Upper lobe of left lung (tissue), 6 donors: ENCODE results near the gene CDK5R1. TPM values are rescaled to one million over a fixed set of nuclear protein-coding genes. Genes with fewer than 3 reads are reported as not detected.

Experiments used
- ATAC-seq, 2 donors: fragments of 200-7000 bp; cut with Tn5 transposase; one replicate each; pipeline ENCODE4 v1.9.1; 2022; ENCODE audit warnings: mild to moderate bottlenecking in 2 of 2, moderate library complexity in 2 of 2; ENCODE audit not compliant: low FRiP score in 2 of 2
- DNase-seq, 2 donors: peaks; one replicate each; pipeline ENCODE4 v3.0.0-alpha.2; 2019 to 2020
- H3K27ac ChIP-seq, 4 donors: fragments of 200-600 bp; sonication (generic); one replicate each; pipeline ENCODE4 v1.5.1; 2016 to 2019
- H3K27me3 ChIP-seq, 4 donors: fragments of 200-600 bp; sonication (generic); one replicate each; pipeline ENCODE4 v1.5.1; 2017 to 2019
- H3K36me3 ChIP-seq, 4 donors: fragments of 200-600 bp; sonication (generic); one replicate each; pipeline ENCODE4 v1.5.1; 2016 to 2019
- H3K4me1 ChIP-seq, 4 donors: fragments of 200-600 bp; sonication (generic); one replicate each; pipeline ENCODE4 v1.5.1; 2018 to 2019
- H3K4me3 ChIP-seq, 4 donors: fragments of 200-600 bp; sonication (generic); one replicate each; pipeline ENCODE4 v1.5.1; 2017 to 2019; ENCODE audit warnings: mild to moderate bottlenecking in 2 of 4, moderate library complexity in 1 of 4
- H3K9me3 ChIP-seq, 4 donors: fragments of 200-600 bp; sonication (generic); one replicate each; pipeline ENCODE4 v1.5.1; 2018 to 2019
- EP300 ChIP-seq, 4 donors: sonication (generic); formaldehyde crosslinking; IDR thresholded peaks; one replicate each; pipeline ENCODE4 v1.5.1; 2017; ENCODE audit warnings: antibody characterized with exemption in 4 of 4, control low read depth in 2 of 4
- POLR2A ChIP-seq, 4 donors: fragments of 450-650 bp; IDR thresholded peaks; one replicate each; pipeline ENCODE4 v1.5.1; 2016 to 2017; ENCODE audit warnings: antibody characterized with exemption in 4 of 4, mild to moderate bottlenecking in 2 of 4
- POLR2AphosphoS5 ChIP-seq, 2 donors: sonication (generic); formaldehyde crosslinking; IDR thresholded peaks; one replicate each; pipeline ENCODE4 v1.5.1; 2017; ENCODE audit warnings: antibody characterized with exemption in 2 of 2
- WGBS, 2 donors: methylation state at CpG; one replicate each; pipeline ENCODE4 v1.1.5; 2017 to 2018; 5-methylcytosine and 5-hydroxymethylcytosine counted together
- total RNA-seq, 6 donors: library from RNA; depleted of rRNA in 4 of 6; stranded (reverse); fragments of >200 nt in 4 of 6; gene quantifications; one replicate each; pipeline versions ENCODE4 v1.1.0 to v1.2.1, GENCODE V29; 2016 to 2021
- TF ChIP-seq, protein P1 (sequence below), 6 experiments: fragments of 450-650 bp in 4 of 6; fragments of 200-600 bp in 2 of 6; sonication (generic) in 2 of 6; IDR thresholded peaks; one replicate each; pipeline ENCODE4 v1.5.1; 2016 to 2019; ENCODE audit warnings: antibody characterized with exemption in 6 of 6
- donor health status: DM: no; HTN: no; CAD: no; lungs with moderate emphysema.
- donor health status: DM: no; HTN: yes; CAD: no; lungs with severe emphysema.

CDK5R1 gene
- total RNA-seq, 6 donors from 2014 or later, result 0.76 to 3.1 (median 1.5) TPM

DNA sequence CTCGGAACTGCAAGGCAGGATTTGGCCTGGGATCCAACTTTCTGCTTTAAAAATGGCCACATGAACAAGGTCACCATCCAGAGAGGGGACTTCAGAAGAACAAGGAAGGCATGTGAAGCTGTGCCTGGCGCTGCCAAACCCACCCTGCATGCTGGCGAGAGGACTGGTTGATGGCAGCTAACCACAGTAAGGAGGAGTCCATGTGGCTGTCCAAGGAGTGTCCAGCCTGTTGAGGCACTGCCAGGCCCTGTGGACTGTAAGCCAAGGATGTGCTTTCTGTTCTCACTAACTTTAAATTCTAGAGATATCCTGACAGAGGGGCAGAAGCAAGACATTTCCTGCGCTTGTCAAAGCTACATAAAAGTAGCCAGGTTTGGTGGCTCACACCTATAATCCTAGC lies 40.4 kb downstream of the CDK5R1 start:
- DNase-seq, result no peak

DNA sequence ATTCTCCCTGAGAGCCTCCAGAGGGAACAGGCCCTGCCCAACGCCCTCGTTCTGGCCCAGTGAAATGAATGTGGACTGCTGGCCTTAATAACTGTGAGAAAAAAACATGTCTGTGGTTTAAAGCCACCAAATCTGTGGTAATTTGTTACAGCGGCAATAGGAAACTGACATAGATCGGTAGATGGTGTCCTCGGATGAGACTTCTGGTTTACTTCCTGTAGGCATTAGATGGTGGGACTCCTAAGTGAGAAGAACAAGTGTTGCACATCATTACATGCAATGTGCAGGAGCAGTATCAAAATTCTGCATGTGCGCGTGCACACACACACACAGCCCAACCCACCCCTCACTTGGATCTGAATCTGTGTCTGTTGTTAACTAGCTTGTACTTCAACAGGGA lies 42.0 kb downstream of the CDK5R1 start:
- Histone ChIP-seq H3K9me3 (no peaks in the 10 kb centered on the region), H3K27ac (no peak overlapping the region), H3K4me1 (no peaks in the 10 kb centered on the region), H3K27me3 (no peaks in the 10 kb centered on the region), H3K36me3 (peaks cover 0 to 3% (median 0%) of the 10 kb centered on the region in 4 donors), H3K4me3 (no peak overlapping the region)
- ATAC-seq (no peak), DNase-seq (no peak)
- WGBS, 2 donors, result 70 to 79% methylated on average over 7 of the region's 7 CpGs
- TF ChIP-seq EP300 (IDR thresholded peaks at IDR 0.05), result no peak
- TF ChIP-seq, protein P1, sequence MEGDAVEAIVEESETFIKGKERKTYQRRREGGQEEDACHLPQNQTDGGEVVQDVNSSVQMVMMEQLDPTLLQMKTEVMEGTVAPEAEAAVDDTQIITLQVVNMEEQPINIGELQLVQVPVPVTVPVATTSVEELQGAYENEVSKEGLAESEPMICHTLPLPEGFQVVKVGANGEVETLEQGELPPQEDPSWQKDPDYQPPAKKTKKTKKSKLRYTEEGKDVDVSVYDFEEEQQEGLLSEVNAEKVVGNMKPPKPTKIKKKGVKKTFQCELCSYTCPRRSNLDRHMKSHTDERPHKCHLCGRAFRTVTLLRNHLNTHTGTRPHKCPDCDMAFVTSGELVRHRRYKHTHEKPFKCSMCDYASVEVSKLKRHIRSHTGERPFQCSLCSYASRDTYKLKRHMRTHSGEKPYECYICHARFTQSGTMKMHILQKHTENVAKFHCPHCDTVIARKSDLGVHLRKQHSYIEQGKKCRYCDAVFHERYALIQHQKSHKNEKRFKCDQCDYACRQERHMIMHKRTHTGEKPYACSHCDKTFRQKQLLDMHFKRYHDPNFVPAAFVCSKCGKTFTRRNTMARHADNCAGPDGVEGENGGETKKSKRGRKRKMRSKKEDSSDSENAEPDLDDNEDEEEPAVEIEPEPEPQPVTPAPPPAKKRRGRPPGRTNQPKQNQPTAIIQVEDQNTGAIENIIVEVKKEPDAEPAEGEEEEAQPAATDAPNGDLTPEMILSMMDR (IDR thresholded peaks at IDR 0.05), result no peak
- TF ChIP-seq POLR2AphosphoS5 (IDR thresholded peaks at IDR 0.05), result no peak
- TF ChIP-seq POLR2A (IDR thresholded peaks at IDR 0.05), result no peak

More for the DNA sequence above, 40.4 kb downstream of the CDK5R1 start:
- 91 to 100% methylated on average over 2 to 4 of the region's 4 CpGs for WGBS, 2 donors
- H3K4me1 ChIP-seq, result no peaks in the 10 kb centered on the region
- H3K36me3 ChIP-seq, result peaks cover 0 to 3% (median 0%) of the 10 kb centered on the region in 4 donors
- H3K9me3 ChIP-seq, result no peaks in the 10 kb centered on the region
- ATAC-seq, result no peak
- no peak overlapping the region for H3K4me3 ChIP-seq
- H3K27me3 ChIP-seq, result no peaks in the 10 kb centered on the region
- no peak overlapping the region for H3K27ac ChIP-seq
- TF ChIP-seq EP300 (IDR thresholded peaks at IDR 0.05), result no peak
- TF ChIP-seq POLR2AphosphoS5 (IDR thresholded peaks at IDR 0.05), result no peak
- TF ChIP-seq, protein P1 (IDR thresholded peaks at IDR 0.05), result no peak
- no peak for TF ChIP-seq POLR2A (IDR thresholded peaks at IDR 0.05)

DNA sequence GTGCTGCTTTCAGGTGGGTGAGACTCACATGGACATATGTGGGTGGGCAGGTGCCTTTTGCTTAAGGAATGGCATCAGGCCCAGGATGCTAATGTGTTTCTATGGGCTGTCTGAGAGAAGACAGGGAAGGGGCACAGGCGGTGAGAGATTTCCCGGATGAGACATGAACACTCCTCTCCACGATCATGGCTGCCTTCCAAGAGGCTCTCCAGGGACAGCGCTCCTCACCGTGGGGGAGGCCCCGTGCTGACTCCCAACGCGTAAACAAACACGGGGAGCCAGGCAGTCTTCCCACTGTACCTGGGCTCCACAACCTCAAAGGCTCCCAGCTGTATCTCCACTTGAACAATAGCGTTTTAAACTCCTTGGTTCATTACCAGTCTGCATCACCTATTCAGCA lies 42.8 kb downstream of the CDK5R1 start:
- 69 to 76% methylated on average over 10 of the region's 10 CpGs for WGBS, 2 donors
- peaks cover 0 to 3% (median 0%) of the 10 kb centered on the region in 4 donors for H3K36me3 ChIP-seq
- no peak for DNase-seq
- no peaks in the 10 kb centered on the region for H3K27me3 ChIP-seq
- H3K4me3 ChIP-seq, result no peak overlapping the region
- no peak for ATAC-seq
- TF ChIP-seq, protein P1 (IDR thresholded peaks at IDR 0.05), result no peak
- no peak for TF ChIP-seq POLR2AphosphoS5 (IDR thresholded peaks at IDR 0.05)
- H3K27ac ChIP-seq, result no peak overlapping the region
- H3K9me3 ChIP-seq, result no peaks in the 10 kb centered on the region
- no peaks in the 10 kb centered on the region for H3K4me1 ChIP-seq

DNA sequence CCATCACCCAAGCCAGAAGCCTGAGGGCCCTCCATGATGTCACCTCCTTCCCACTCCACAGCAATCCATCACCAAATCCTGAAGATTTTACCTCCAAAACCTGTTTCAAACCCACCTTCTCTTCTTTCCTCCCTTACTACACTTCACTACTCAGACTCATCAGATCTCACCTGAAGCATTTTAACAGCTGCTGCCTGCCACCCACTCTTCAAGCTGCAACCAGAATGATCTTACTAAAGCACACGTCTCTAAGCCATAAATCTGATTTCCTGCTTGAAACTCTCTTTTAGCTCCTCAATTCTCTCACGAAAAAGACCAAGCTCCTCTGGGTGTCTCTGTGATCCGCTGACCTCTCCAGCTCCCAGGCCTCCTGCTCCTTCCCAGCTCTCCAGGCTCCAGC lies 46.5 kb downstream of the CDK5R1 start:
- no peak overlapping the region for H3K4me3 ChIP-seq
- no peaks in the 10 kb centered on the region for H3K27me3 ChIP-seq
- TF ChIP-seq POLR2AphosphoS5 (IDR thresholded peaks at IDR 0.05), result no peak
- no peak for TF ChIP-seq POLR2A (IDR thresholded peaks at IDR 0.05)
- TF ChIP-seq EP300 (IDR thresholded peaks at IDR 0.05), result no peak
- TF ChIP-seq, protein P1 (IDR thresholded peaks at IDR 0.05), result no peak
- ATAC-seq (no peak), DNase-seq (no peak)
- H3K4me1 ChIP-seq, result no peaks in the 10 kb centered on the region
- peaks cover 0 to under 1% (median 0%) of the 10 kb centered on the region in 4 donors for H3K36me3 ChIP-seq
- WGBS, 2 donors, result 78 to 87% methylated on average over 3 of the region's 3 CpGs
- H3K27ac ChIP-seq, result no peak overlapping the region
- no peaks in the 10 kb centered on the region for H3K9me3 ChIP-seq
